MM.1S (cell line): ENCODE results near the gene ADARB2.

Experiments
- DNase-seq: peaks from one replicate; pipeline ENCODE4 v3.0.0-alpha.2; 2015
- H2AFZ ChIP-seq: fragments of 300-600 bp; sonication (generic); 2 replicates; pipeline ENCODE4 v1.6.0; 2016; ENCODE audit warnings: antibody characterized with exemption, low read length
- H3F3A ChIP-seq: fragments of 300-600 bp; sonication (generic); 2 replicates; pipeline ENCODE4 v1.6.1; 2016; ENCODE audit warnings: mild to moderate bottlenecking, antibody characterized with exemption, low read length, moderate library complexity, mixed read lengths; ENCODE audit not compliant: insufficient read depth
- H3K27ac ChIP-seq: fragments of 300-600 bp; sonication (generic); 2 replicates; pipeline ENCODE4 v1.5.1; 2016; ENCODE audit warnings: mild to moderate bottlenecking, low read length
- H3K27me3 ChIP-seq: fragments of 300-600 bp; sonication (generic); replicated peaks from 2 replicates; pipeline ENCODE4 v1.6.0; 2016; ENCODE audit warnings: low read length; ENCODE audit not compliant: insufficient read depth
- H3K36me3 ChIP-seq: fragments of 300-600 bp; sonication (generic); replicated peaks from 2 replicates; pipeline ENCODE4 v1.6.1; 2016; ENCODE audit warnings: mild to moderate bottlenecking, low read length, mixed read lengths; ENCODE audit not compliant: insufficient read depth
- H3K4me1 ChIP-seq: fragments of 300-600 bp; sonication (generic); 2 replicates; pipeline ENCODE4 v1.6.1; 2016; ENCODE audit warnings: low read length, mixed read lengths
- H3K4me2 ChIP-seq: fragments of 300-600 bp; sonication (generic); 2 replicates; pipeline ENCODE4 v1.6.0; 2016; ENCODE audit warnings: low read depth, low read length
- H3K4me3 ChIP-seq: fragments of 300-600 bp; sonication (generic); 2 replicates; pipeline ENCODE4 v1.5.1; 2016; ENCODE audit warnings: low read length, mixed read lengths
- H3K79me2 ChIP-seq: fragments of 300-600 bp; sonication (generic); 2 replicates; pipeline ENCODE4 v1.6.1; 2016; ENCODE audit warnings: mixed run types, low read length, mixed read lengths
- H3K9ac ChIP-seq: fragments of 300-600 bp; sonication (generic); 2 replicates; pipeline ENCODE4 v1.6.1; 2016; ENCODE audit warnings: low read length, mixed read lengths
- H3K9me2 ChIP-seq: fragments of 300-600 bp; sonication (generic); replicated peaks from 2 replicates; pipeline ENCODE4 v1.6.1; 2016; ENCODE audit warnings: mild to moderate bottlenecking, low read length, mixed read lengths; ENCODE audit not compliant: insufficient read depth
- H3K9me3 ChIP-seq: fragments of 300-600 bp; sonication (generic); replicated peaks from 2 replicates; pipeline ENCODE4 v1.6.1; 2016; ENCODE audit warnings: mild to moderate bottlenecking, low read length, mixed read lengths; ENCODE audit not compliant: insufficient read depth
- H4K20me1 ChIP-seq: fragments of 300-600 bp; sonication (generic); 2 replicates; pipeline ENCODE4 v1.6.1; 2016; ENCODE audit warnings: mild to moderate bottlenecking, low read length, moderate library complexity, mixed read lengths; ENCODE audit not compliant: insufficient read depth
- EZH2 ChIP-seq: fragments of 300-600 bp; sonication (generic); optimal IDR thresholded peaks from 2 replicates; pipeline ENCODE3; 2017; ENCODE audit warnings: low read depth, mild to moderate bottlenecking, antibody characterized with exemption, low read length, mixed read lengths
- EZH2phosphoT487 ChIP-seq: fragments of 300-600 bp; sonication (generic); IDR thresholded peaks from 2 replicates; pipeline ENCODE4 v1.6.1; 2018; ENCODE audit warnings: antibody characterized with exemption, low read length
- TF ChIP-seq, protein P1 (sequence below): fragments of 300-600 bp; sonication (generic); IDR thresholded peaks from 2 replicates; pipeline ENCODE4 v1.5.1; 2016; ENCODE audit warnings: antibody characterized with exemption, low read length, mixed read lengths

Gene ADARB2

DNA sequence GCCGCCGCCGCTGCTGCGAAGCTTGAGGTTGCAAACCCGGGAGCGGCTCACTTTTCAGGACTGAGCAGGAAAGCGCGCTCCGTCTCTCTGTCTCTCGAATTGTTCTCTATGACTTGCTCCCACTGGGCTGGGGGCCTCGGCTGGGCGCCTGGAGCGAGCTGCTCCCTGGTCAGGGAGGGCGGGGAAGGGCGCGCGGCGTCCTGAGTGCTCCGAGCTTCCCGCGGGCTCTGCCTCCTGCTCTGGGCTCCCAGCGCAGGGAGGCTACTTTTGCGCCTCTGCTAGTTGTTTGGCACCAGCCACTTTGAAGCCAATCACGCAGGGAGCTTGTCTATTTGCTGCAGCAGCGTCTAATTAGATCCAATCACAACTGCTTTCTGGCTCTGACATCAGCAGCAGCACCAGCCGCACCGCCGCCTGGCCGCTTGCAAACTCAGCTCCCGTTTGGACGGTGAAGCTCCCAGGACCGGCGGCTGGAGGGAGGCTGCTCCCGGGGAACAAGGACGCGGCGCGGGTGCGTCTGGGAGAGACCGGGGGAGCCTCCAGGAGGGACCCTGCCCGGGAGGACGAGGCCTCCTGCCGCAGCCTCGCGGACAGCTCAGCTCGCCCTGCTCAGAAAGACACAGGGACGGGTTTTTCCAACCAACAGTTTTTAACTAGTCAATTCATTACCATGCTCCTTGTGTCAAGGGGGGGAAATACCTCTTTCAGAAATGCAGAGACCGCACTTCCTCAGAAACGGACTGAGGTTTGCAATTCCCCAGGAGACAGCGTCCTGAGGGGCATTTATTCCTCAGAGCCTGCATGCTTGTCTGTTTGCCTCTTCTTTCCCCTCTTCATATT, at the start of gene ADARB2:
Gene ADARB2 (minus strand): TSS at position 304 of the 840 bp plus-strand sequence.
- no peak within 1 kb of the TSS for H3K4me2 ChIP-seq
- no peak within 1 kb of the TSS for H3K4me3 ChIP-seq
- H3F3A ChIP-seq = no peaks in the 10 kb centered on the region
- H3K4me1 ChIP-seq = no peaks in the 10 kb centered on the region
- no peaks in the 10 kb centered on the region for H3K36me3 ChIP-seq
- DNase-seq = no peak
- H4K20me1 ChIP-seq = no peaks in the 10 kb centered on the region
- H3K27me3 ChIP-seq = no peaks in the 10 kb centered on the region
- H3K9ac ChIP-seq = no peak within 1 kb of the TSS
- no peak within 1 kb of the TSS for H2AFZ ChIP-seq
- H3K9me3 ChIP-seq = no peaks in the 10 kb centered on the region
- no peak for TF ChIP-seq EZH2phosphoT487
- TF ChIP-seq, protein P1, sequence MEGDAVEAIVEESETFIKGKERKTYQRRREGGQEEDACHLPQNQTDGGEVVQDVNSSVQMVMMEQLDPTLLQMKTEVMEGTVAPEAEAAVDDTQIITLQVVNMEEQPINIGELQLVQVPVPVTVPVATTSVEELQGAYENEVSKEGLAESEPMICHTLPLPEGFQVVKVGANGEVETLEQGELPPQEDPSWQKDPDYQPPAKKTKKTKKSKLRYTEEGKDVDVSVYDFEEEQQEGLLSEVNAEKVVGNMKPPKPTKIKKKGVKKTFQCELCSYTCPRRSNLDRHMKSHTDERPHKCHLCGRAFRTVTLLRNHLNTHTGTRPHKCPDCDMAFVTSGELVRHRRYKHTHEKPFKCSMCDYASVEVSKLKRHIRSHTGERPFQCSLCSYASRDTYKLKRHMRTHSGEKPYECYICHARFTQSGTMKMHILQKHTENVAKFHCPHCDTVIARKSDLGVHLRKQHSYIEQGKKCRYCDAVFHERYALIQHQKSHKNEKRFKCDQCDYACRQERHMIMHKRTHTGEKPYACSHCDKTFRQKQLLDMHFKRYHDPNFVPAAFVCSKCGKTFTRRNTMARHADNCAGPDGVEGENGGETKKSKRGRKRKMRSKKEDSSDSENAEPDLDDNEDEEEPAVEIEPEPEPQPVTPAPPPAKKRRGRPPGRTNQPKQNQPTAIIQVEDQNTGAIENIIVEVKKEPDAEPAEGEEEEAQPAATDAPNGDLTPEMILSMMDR = no peak
- no peak for TF ChIP-seq EZH2
- no peaks in the 10 kb centered on the region for H3K79me2 ChIP-seq
- H3K9me2 ChIP-seq = no peaks in the 10 kb centered on the region
- no peak within 1 kb of the TSS for H3K27ac ChIP-seq

DNA sequence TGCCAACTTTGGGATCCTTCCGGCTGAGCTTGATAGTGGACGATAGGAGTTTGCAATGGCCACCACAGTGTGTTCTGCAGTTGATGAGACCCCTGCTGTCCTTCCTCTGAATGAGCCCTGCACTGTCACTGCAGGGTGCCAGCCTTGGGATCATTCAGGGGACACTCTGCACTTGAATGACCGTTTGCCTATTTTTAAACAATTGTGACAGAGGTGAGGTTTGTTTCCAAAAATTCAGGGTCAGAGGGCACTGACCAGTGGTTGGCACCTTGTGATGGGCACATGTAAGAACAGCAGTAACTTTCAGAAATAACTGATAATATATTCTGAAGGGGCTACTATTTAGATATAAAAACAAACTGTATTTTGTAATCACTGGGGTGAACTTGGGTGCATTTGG, 48.5 kb upstream of the ADARB2 start:
- DNase-seq = no peak
- Histone ChIP-seq H3K4me2 (no peak overlapping the region), H4K20me1 (no peaks in the 10 kb centered on the region), H3K4me3 (no peak overlapping the region), H3K9ac (no peak overlapping the region), H3K27me3 (no peaks in the 10 kb centered on the region), H3K27ac (no peak overlapping the region), H3F3A (no peaks in the 10 kb centered on the region), H3K4me1 (no peaks in the 10 kb centered on the region), H3K9me2 (no peaks in the 10 kb centered on the region), H3K79me2 (no peaks in the 10 kb centered on the region), H3K36me3 (no peaks in the 10 kb centered on the region), H2AFZ (no peak overlapping the region), H3K9me3 (no peaks in the 10 kb centered on the region; the same call in 1 of the 2 replicates)
- TF ChIP-seq EZH2 (no peak), EZH2phosphoT487 (no peak)
- TF ChIP-seq, protein P1 = no peak

DNA sequence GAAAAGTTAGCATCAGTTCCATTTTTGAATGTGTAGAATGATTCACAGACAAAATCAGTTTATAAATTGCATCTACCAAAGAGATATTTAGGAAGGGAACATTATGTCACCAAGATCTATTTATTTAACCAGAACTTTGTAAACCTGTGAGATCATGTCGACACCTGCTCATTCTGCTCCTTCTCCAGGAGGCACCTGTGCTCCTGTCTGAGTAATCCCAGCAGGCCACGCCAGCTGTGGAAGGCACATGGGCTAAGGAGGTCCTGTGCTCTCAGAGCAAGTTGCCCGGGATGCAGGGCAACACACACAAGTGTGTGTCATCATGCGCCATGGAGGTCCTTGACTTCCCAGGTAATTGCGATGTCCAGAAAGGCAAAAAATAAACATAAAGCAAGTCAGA, 45.5 kb upstream of the ADARB2 start:
- Histone ChIP-seq H3K27ac (no peak overlapping the region), H3F3A (no peaks in the 10 kb centered on the region), H4K20me1 (no peaks in the 10 kb centered on the region), H3K9ac (no peak overlapping the region), H3K4me3 (no peak overlapping the region), H2AFZ (no peak overlapping the region), H3K4me2 (no peak overlapping the region), H3K79me2 (no peaks in the 10 kb centered on the region), H3K9me2 (no peaks in the 10 kb centered on the region), H3K36me3 (no peaks in the 10 kb centered on the region), H3K27me3 (no peaks in the 10 kb centered on the region), H3K9me3 (no peaks in the 10 kb centered on the region), H3K4me1 (no peaks in the 10 kb centered on the region)
- DNase-seq = no peak
- TF ChIP-seq EZH2 (no peak), EZH2phosphoT487 (no peak)
- TF ChIP-seq, protein P1 = no peak
